ENCODE measurements around the gene RIT1.

Gene RIT1

GRCh38 chr1:155911156-155912055 is at the start of gene RIT1:
RIT1 (minus strand) TSS chr1:155911349; CDS start chr1:155910761, 588 bp downstream.
- peak; percentile 86 for DNase-seq

- DNase-seq: no peak
These were observed 49.1 kb upstream of the RIT1 start for GRCh38 chr1:155960081-155960745.

DNA sequence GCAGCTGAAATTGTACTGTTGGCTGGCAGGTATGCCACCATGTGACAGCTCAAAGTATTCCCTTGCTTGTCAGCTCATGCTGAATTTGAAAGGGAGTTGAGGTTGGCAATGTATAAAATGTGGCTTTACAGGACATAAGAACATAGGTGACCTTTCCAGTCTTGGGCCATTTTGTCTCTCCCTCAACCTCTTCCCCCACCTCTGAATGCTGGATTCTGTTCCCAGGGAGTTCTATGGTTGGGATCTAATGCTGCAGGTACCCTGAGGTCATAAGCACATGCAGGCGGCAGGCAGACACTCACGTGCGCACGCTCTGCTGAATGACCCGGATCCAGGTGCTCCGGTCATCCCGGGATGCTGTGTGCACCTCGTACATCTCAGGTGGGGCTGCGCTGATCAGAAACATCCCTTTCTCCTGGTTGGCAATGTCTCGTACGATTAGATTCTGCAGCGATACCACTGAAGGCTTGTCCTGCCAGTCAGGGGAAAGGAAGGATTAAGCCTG is 46.3 kb upstream of the RIT1 start:
- DNase-seq: no peak

GRCh38 chr1:155954645-155955044 is 43.5 kb upstream of the RIT1 start:
- no peak for DNase-seq

GRCh38 chr1:155952505-155952890 is 41.3 kb upstream of the RIT1 start:
- DNase-seq: no peak

GRCh38 chr1:155951753-155952504 is 40.8 kb upstream of the RIT1 start:
- DNase-seq: no peak

- DNase-seq: no peak
These were observed 39.7 kb upstream of the RIT1 start for GRCh38 chr1:155950829-155951228.

DNA sequence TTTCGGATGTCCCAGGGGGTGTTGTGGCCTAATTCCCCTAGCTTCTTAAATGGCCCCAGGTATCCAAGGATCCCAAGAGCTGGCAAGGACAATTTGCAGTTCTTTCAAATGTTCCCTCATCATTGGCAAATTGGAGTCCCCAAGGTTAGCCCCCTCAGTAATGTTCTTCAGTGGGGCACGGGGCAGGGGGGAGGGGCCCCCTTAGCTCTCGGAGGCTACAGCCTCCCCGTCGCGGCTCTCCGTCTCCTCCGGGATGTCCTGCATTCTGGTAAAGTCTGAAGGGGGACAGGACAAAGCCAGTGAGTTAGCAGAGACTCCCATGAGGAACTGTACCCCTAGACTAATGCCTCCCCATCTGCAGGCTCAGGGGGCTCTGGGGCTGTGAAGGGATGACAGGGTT is 36.6 kb upstream of the RIT1 start:
- DNase-seq: no peak

- DNase-seq: no peak
These were observed 36.1 kb upstream of the RIT1 start for GRCh38 chr1:155947292-155947691.

GRCh38 chr1:155946633-155947219 is 35.6 kb upstream of the RIT1 start:
- DNase-seq: no peak

DNA sequence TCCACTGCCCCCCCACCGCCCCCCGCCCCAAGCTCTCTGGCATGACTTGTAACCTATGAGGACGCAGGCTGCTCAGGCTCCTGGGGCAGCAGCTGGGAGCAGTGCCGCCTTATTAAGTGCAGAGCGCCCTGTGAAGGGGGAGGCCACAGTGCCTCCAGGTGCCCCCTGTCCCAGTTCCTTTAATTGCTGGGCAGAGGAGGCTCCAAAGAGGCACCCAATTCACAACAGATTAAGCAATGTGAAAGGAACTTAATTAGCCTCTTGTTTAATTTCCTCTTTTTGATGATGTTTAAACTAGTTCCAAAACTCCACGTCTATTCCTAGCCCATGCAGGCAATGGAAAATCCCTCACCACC is 33.3 kb upstream of the RIT1 start:
- no peak for DNase-seq

GRCh38 chr1:155942578-155943141 is 31.5 kb upstream of the RIT1 start:
- DNase-seq: no peak

- DNase-seq: no peak
These were observed 30.8 kb upstream of the RIT1 start for GRCh38 chr1:155941845-155942531.

DNA sequence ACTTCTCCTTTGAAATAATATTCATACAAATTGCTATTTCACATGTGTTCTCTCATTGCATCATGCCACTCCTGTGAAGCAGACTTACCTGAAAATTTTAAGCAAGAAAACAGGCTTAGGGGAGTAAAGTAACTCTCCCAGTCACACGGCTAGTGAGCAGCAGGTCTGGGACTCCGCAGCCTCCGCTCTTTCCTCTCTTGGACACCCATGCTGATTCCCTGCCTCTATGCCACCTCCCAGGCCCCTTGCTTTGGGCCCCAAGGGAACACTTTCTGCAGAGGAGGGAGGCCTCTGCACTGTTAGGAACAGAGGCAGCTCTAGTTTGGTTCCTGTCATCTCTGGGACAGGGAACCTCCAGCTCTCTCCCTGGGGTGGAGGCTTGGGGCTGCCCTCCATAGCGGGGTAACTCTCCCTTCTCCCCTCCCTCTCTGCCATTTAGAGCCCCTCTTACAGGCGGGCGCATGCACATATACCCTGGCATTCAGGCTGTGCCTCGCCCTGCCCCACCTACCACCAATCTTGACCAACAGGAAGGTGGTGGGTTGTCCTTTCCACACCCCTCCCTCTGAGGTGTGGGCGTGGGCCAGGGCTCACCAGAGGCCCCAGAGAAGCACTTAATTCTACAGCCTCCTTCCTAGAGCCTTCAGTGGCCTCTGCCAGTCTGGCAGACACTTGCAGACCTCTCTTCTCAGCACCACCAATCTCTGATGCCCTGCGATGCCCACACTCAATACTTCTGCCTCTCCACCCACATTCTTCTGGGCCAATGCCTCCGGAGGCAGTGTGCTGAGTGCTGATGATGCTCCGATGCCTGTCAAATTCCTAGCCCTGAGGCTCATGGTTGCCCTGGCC is 30.1 kb upstream of the RIT1 start, which contains the start of gene RXFP4:
TSS of gene RXFP4 (plus strand) at position 646 of the 852 bp plus-strand sequence. CDS start at position 718, 72 bp downstream.
- no peak for DNase-seq

- DNase-seq: no peak
These were observed 29.4 kb upstream of the RIT1 start for GRCh38 chr1:155940482-155940992.

GRCh38 chr1:155938220-155938627 is 27.1 kb upstream of the RIT1 start:
- peak; percentile 23 for DNase-seq

- no peak for DNase-seq
These were observed 23.9 kb upstream of the RIT1 start for GRCh38 chr1:155934936-155935590.

DNA sequence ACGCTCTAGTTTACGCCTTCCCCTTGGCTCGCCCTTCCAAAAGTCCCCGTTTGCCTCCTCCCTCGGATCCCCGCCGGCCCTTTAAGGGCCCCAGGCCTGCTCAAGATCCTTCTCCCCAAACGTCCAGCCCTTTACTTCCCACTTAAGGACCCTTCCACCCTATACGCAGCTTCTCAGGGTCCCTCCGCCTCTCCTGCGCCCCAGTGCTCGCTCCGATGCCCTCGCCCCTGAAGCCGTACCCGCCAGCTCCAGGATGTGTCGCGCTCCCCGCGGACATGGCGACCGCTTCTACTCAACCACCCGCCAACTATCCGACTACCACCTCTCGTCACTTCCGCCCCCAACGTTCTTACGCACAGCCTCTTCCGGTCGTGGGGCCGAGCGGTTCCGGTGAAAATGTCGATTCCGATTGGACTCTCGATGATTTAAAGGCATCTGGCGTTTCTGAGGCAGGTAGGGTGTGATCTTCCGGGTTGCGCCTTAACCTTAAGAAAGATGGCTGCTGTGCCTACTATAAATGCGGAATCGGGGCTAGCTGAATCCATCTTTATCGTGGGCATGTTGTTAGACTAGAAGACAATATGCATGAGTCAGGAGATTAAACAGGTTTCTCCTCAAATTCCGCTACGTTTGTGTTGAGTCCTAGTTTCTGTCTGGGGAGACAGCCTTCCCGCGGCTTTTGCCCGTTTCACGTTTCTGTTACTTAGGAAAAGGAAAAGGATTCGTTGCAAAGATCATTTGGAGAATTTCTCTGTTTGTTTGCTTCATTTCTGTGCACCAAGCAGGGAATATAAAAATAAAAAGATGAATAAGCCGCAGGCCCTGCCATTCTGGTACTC is 23.2 kb upstream of the RIT1 start, which contains the start of gene KHDC4:
TSS of gene KHDC4 (minus strand) at position 317 of the 839 bp plus-strand sequence. CDS start at position 277, 40 bp downstream.
- DNase-seq: peak; percentile 97

DNA sequence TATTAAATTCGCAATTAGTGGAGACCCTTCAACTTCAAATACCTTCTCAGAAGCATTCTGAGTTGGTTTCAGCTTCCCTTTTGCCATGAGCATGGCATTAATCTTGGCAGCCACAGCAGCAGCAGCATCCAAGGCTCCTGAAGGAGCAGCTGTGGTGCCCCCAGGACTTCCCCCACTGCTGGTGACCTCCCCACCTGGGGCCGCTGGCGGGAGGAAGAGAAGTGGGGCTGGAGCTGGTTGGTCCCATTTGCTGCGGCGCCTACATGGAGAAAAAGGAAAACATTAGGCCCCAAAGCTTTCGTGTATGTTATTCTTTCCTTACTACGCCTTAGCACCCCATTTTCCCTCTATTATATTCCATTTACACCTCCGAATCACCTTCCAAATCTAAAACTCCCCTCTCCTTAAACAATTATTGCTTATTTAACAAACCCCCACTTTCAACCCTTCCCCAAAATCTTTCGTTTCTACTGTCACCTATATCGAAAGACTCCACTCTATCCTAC is 22.5 kb upstream of the RIT1 start:
- no peak for DNase-seq
